ENCODE results near the gene MRTO4. TPM values are rescaled to one million over a fixed set of nuclear protein-coding genes. Genes with fewer than 3 reads are reported as not detected.
A peak's percentile ranks its signal among the peaks of the same experiment; 100 is the strongest.

Gene MRTO4
- total and polyA plus RNA-seq, 2 of the 13 experiments (the other 11 are each of a cell fraction or from before 2014, with no cell fraction given) = 28.1 to 59.2 TPM

GRCh38 chr1:19251305-19252196 is at the start of gene MRTO4, which contains the start of gene EMC1 (continued):
- TF ChIP-seq ZBTB25 (CRISPR knock-in tag; IDR thresholded peaks at IDR 0.05) (peak; percentile 85), ZNF549 (CRISPR knock-in tag; IDR thresholded peaks at IDR 0.05) (no peak), NR2C2 (CRISPR knock-in tag; IDR thresholded peaks at IDR 0.05; ENCODE audit: borderline replicate concordance) (peak; percentile 77), TARDBP (CRISPR knock-in tag; IDR thresholded peaks at IDR 0.05) (peak; percentile 93), ISX (CRISPR knock-in tag; conservative IDR thresholded peaks at IDR 0.05) (peak; percentile 59; the same call in 1 of the 2 replicates), ZNF746 (CRISPR knock-in tag; IDR thresholded peaks at IDR 0.05) (0 out of 2 replicates have a peak, but pooled peaks have one; percentile 22), CBX5 (CRISPR knock-in tag; IDR thresholded peaks at IDR 0.05; ENCODE audit: borderline replicate concordance) (peak; percentile 67; the same call in 1 of the 2 replicates), GTF2F1 (IDR thresholded peaks at IDR 0.05; ENCODE audit: low read length) (no peak), RFXANK (CRISPR knock-in tag; IDR thresholded peaks at IDR 0.05) (peak; percentile 46; the same call in 1 of the 2 replicates), NR2F2 (IDR thresholded peaks at IDR 0.05; ENCODE audit: borderline replicate concordance, low read depth) (no peak), GATA4 (IDR thresholded peaks at IDR 0.05; ENCODE audit: borderline replicate concordance, low read depth) (0 out of 2 replicates have a peak, but pooled peaks have one; percentile 57), ZNF383 (CRISPR knock-in tag; IDR thresholded peaks at IDR 0.05; ENCODE audit: borderline replicate concordance) (no peak; the same call in 1 of the 2 replicates)
- TF ChIP-seq, protein P1, sequence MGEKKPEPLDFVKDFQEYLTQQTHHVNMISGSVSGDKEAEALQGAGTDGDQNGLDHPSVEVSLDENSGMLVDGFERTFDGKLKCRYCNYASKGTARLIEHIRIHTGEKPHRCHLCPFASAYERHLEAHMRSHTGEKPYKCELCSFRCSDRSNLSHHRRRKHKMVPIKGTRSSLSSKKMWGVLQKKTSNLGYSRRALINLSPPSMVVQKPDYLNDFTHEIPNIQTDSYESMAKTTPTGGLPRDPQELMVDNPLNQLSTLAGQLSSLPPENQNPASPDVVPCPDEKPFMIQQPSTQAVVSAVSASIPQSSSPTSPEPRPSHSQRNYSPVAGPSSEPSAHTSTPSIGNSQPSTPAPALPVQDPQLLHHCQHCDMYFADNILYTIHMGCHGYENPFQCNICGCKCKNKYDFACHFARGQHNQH (CRISPR knock-in tag; IDR thresholded peaks at IDR 0.05) = peak; percentile 88
- TF ChIP-seq, protein P2, sequence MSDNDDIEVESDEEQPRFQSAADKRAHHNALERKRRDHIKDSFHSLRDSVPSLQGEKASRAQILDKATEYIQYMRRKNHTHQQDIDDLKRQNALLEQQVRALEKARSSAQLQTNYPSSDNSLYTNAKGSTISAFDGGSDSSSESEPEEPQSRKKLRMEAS (IDR thresholded peaks at IDR 0.05) = peak; percentile 98
- TF ChIP-seq, protein P3, sequence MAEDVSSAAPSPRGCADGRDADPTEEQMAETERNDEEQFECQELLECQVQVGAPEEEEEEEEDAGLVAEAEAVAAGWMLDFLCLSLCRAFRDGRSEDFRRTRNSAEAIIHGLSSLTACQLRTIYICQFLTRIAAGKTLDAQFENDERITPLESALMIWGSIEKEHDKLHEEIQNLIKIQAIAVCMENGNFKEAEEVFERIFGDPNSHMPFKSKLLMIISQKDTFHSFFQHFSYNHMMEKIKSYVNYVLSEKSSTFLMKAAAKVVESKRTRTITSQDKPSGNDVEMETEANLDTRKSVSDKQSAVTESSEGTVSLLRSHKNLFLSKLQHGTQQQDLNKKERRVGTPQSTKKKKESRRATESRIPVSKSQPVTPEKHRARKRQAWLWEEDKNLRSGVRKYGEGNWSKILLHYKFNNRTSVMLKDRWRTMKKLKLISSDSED (CRISPR knock-in tag; IDR thresholded peaks at IDR 0.05) = no peak
- TF ChIP-seq, protein P4, sequence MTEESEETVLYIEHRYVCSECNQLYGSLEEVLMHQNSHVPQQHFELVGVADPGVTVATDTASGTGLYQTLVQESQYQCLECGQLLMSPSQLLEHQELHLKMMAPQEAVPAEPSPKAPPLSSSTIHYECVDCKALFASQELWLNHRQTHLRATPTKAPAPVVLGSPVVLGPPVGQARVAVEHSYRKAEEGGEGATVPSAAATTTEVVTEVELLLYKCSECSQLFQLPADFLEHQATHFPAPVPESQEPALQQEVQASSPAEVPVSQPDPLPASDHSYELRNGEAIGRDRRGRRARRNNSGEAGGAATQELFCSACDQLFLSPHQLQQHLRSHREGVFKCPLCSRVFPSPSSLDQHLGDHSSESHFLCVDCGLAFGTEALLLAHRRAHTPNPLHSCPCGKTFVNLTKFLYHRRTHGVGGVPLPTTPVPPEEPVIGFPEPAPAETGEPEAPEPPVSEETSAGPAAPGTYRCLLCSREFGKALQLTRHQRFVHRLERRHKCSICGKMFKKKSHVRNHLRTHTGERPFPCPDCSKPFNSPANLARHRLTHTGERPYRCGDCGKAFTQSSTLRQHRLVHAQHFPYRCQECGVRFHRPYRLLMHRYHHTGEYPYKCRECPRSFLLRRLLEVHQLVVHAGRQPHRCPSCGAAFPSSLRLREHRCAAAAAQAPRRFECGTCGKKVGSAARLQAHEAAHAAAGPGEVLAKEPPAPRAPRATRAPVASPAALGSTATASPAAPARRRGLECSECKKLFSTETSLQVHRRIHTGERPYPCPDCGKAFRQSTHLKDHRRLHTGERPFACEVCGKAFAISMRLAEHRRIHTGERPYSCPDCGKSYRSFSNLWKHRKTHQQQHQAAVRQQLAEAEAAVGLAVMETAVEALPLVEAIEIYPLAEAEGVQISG (CRISPR knock-in tag; IDR thresholded peaks at IDR 0.05) = peak; percentile 98
